SHP77 treated with DMSO at 0.1 percent for 48 hours (cell line): ENCODE results near the gene TRMU.
A peak's percentile ranks its signal among the peaks of the same experiment; 100 is the strongest.

Experiments used
- DNase-seq: peaks from one replicate; lab custom pipeline; 2025; lab: John Stamatoyannopoulos, UW

TRMU gene

DNA sequence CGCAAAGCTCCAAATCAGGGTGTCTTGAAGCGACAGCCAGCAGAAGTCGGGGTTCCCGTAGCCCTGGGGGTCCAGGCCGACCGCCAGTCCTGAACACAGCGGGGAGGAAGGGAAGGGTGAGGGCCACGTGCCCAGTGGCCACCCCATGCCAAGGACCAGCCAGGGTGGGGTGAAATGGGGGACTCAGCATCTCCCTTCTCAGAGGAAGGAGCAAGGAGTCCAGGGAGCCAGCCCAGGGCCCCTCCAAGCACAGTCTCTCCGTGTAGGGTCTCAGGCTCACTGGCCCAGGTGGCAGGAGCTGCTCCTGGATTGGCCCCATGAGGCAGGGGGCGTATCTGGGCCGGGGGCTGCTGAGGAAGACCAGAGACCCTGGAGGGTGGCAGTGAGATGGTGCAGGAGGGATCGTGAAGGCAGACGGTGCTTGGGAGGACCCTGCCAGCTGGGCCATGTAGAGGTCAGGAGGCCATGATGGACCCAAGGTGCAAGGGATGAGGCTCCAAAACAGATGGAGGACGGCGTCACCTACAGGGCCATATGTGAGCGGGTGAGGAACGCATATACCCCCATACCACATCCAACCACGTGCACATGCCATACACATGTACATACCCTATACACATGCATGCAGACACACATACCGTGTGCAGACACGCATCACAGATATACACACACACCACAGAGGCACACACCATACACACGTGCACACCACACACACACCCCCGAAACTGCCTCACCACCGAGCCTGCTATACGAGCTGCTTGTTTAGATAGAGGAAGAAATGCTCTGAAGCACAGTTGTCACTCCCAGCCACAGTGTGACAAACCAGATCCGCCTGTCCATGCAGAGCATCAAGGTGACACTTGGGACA is 34.4 kb downstream of the TRMU start:
- DNase-seq = no peak

DNA sequence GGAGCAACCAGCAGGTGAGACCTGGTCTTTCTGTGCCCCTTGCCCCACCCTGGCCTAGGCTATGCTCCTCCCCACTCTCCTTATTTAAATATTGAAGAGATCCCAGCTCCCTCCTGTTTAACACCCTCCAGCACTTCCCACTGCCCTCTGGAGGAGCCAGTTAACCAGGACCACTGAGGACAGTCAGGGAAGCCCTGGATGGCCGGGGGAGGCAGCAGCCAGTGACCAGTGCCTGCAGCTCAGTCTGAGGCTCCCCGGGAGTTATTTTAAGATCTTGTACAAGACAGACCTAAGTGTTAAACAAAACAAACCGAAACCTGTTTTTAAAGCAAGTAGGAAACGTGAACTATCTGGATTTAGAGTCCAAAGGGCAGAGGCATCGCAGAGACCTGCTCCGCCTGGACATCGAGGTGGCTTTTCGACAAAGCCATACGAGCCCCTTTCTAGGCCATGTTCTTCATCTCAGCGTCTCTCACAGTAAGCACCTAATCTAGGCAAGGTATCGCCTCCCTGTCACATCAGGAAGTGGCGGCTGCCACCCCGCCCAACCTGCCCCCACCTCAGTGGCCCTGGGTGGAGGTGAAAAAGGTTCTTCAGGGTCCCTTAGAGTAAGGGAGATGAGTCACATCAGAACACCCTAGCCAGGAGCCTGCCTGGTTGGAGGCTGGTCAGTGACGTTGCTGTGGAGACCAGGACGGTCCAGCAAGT is 35.2 kb downstream of the TRMU start:
- DNase-seq = no peak

DNA sequence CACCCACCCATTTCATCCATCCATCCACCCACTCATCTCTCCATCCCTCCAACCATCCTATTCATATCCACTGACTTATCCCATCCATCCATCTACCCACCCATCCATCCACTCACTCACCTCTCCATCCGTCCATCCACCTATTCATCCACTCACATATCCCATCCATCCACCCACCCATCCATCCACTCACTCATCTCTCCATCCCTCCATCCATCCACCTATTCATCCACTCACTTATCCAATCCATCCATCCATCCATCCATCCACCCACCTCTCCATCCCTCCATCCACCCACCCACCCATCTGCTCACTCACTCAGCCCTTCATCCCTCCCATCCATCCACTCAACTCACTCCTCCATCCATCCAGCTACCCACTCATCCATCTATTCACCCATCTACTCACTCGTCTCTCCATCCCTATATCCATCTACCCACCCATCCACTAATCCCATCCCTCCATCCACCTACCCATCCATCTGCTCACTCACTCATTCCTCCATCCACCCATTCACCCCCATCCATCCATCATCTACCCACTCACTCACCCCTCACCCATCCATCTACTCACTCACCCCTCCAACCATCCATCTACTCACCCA is 36.2 kb downstream of the TRMU start:
- DNase-seq = no peak

DNA sequence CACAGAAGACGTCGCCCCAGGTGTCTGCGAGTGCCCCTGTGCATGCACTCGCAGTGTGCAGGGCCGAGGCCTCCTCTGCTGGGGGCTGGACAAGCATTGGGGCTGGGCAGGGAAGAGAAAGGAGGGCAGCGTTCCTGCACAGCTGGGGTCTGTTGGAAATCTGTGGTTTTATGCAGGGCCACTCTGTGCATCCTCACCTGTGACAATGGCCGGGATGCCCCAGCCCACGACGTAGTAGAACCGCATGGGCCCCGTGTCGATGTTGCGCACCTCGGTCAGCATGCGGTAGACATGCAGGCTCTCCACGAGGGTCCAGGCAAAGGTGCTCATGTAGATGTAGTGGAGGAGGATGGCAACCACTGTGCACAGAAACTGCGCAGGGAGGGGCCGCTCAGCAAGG is 37.2 kb downstream of the TRMU start:
- DNase-seq = no peak

DNA sequence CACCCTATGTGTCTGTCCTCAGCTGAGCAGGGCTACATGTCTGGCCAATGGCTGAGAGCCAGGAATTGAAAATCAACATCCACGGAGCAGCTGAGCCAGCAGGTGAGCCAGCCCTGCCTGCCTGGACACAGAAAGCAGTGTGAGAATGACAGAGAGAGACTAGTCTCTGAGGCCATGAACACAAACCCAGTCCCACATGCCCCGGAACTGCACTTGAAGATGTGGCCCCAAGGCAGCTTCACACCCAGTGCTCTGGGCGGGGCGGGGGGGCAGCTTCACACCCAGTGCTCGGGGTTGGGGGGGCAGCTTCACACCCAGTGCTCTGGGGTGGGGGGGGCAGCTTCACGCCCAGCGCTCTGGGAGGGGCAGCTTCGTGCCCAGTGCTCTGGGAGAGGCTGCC is 37.6 kb downstream of the TRMU start:
- DNase-seq = peak; percentile 69

DNA sequence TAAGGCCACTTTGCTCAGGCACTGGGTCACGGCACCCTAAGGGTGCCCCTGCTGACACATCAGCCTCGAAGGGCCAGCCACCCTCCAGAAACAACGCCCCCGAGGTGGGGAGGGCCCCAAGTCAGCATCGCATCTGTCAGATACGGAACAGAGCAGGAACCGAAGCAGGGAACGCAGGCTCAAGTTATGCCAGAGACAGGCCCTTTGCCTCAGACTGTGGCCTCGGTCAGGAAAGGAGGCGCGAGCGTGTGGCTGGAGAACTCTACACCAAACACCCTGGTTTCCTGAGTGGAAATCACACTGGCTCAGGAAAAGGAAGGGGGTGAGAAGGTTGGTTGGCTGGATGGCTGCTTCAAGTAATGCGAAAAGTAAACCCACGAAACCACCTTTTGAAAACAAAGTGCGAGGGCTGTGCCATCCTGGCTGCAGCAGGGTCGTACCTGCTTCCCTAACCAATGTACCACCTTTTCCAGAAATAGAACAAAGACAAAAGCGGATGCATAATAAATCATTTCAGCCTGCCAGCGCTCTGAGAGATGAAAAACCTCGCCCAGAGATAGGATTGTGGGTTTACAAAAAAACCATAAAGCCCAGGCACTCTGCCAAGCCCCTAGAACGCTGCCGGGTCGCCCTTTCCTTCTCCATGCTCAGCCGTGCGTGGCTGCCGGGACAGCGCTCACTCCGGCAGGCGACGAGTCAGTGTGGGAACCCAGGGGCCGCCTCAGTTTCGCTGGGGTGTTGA is 38.6 kb downstream of the TRMU start:
- DNase-seq = peak; percentile 30

DNA sequence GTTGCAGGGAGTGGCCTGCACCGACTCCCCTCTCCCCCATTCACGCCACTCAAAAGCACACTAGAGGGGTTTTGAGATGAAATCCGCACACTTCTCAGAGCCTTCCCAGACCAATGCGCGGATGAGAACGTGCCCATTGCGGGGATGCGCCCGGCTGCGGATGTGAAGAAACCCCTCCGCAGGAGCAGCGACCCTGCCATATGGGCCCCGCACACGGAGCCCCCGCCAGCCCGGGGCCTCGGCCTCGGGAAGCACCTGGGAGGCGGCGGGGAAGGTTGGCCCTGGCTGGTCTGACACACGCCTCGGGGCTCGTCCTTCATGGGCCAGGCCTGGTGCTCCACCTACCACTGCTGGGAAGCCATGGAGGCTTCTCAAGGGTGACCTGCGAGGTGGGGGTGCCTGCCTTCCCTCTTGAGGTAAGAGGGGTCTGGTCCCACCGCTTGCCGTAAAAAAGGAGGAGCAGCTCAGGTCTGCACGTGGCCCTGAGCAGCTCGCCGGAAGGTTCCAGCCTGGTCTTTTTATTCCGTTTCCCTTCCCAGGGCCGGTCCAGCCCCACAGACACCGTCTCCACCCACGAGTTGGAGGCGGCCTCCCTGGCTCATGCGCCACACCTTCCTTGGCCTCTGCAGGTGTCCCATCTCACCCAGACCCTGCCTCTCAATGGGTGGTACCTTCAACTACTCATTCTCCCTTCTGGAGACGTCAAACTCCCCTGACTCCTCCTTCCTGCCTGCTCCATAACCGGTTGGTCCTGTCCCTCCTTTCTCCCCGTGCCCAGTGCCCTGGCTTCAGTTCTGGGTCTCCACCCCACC is 39.4 kb downstream of the TRMU start:
- no peak for DNase-seq

DNA sequence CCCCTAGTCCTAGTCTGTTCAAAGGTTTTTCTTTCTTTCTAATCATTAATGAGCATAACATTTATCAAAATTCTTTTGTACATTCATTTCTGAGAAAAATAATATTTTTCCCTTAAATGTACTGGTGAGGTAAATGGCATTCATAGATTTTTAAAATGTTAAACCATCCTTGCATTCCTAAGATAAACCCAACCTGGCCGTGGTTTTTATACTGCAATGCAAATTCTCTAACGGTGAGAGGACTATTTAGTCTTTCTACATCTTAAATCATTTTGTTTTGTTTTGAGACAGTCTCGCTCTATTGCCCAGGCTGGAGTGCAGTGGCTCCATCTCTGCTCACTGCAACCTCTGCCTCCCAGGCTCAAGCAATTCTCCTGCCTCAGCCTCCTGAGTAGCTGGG is 40.6 kb downstream of the TRMU start:
- DNase-seq = no peak

DNA sequence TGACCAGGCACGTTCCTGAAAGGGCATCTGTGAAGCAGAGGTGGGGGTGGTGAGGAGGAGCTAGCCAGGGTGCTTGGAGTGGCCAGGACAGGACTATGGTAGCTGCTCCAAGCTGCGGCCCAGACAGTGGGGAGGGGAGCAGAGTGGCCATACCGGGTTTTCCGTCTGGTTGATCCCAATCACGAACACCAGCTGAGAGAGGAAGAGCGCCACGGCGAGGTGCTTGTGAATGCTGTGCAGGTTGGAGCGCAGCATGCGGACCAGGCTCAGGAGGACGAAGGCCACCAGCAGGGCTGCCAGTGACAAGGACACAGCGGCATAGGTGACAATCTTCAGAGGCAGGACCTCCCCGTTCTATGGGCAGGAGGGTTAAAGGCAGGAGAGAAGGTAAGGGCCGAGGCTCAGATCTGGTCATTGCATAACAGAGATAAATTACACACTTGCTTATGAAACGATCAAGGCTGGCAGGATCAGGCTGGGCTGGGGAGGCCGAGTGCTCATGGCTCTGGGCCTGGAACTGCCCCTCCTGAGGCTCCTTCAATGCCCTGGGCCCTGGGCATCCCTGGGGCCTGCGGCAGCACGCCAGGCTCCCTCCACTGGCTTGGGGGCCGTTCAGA is 41.5 kb downstream of the TRMU start:
- DNase-seq = no peak

DNA sequence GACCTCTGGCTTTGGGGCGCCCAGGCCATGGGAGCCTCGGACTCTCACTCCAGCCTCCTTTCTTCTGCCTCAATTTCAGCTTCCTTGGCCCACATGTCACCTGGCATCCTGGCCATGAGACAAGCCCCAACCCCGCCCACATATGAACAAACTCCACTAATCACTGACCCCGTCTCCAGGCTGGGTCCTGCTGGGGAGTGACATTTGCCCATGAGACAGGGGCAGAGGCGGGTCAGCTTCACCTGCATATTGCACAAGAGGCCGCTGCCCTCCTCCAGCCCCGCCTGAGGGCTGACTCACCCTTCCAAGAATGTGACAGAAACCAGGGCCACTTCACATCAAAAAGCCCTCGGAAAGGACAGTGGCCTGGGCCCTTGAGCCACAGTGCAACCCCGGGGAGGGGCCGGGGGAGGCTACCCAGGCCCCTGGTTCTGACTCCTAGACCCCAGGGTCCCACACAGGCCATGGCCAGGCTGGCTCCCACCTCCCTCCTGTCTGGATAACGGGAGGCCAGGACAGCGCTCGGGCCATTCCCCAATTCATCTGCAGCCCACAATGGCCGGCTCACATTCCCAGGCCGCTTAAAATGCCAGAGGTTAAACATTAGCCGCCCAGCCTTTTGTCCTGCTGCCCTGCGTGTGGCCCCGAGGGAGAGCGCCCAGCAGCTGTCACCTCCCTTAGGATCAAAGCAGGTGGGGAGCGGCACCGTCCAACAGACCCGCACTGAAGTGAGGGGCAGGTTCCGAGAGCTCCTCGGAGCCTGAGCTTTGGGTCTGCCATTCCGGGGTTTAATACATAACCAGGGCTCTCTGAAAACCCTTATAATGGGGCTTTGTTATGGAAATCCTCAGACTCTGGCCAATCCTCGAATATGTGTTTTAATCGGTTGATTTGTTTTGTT is 42.3 kb downstream of the TRMU start:
- DNase-seq = no peak

DNA sequence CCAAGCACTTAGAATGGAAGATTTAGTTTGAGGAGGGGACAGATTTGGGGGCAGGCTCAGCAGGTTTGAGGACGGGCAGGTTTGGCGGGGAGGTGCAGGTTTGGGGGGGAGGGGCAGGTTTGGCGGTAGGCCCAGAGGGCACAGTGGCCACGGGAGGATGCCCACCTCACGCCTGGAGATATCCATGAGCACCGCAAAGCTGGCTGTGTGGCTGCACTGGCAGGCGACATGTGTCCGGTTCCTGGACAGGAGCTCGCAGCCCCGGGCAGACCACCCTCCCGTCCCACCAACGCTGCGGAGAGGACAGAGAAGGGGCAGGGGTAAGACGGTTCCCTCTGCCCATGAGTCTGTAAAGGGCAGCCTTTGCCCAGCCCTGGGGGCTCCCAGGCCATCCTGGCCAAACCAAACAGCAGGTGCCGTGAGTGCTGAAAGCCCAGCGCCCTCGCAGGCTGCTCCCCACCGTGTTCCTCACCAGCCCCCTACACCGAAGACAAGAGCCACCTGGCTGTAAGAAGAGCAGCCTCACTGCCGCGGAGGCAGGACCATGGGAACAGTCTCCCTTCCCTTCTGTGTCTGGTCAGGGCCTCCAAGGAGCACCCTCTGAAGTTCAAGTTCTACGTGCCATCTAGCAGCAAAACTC is 43.0 kb downstream of the TRMU start:
- no peak for DNase-seq

DNA sequence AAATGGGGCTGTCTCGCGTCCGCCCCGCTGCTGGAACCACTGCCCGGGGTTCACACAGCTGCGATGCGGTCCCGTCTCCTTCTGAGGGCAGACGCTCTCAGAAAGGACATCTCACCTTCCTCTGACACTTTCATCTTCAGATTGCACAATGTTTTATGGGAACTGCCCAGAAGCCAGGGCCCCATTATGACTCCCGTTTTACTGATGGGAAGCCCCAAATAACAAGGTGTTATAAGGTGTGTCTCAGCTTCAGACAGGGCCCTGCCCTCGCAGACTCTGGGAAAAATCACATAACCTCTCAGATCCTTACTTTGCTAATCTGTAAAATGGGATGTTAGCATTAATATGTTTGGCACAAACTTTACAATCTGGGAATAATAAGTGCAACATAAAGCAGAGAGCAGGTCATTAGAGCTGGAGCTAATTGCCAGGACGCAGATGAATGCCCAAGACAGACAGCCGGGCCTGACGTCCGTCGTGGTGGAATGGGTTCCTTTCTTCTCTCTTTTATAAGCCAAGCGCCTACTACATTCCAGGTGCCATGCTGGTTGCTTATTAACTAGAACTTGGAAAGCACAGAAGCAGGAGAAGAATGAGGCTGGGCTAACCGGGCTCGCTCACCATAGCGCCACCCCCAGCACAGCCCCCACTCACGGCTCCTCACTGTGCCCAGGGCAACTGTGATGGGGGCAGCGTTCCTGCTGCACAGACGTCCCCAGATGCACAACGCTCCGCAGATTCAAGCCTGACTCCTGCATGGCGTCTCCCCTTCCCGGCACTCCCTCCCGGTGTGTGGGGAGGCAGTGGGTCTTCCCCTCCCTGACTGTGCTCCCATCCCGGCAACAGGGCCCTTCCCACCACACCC is 43.8 kb downstream of the TRMU start:
- no peak for DNase-seq

DNA sequence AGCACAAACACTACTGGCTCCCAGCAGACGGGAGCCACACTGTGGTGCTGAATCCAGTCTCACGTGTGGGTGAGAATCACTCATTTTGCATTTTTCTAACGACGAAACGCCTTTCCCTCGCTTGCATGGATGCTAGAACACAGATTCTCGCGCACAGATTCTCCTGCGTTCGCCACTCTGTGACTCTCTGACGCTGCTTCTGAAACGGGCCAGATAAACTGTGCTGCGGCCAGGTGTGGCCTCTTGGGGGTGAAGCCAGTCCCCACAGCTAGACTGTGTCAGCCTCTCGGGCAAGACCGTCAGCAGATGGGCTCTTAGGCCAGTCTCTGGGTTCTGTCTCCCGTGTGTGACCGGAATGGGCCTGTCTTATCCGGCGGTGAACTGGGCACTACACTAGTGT is 44.6 kb downstream of the TRMU start:
- DNase-seq = no peak

DNA sequence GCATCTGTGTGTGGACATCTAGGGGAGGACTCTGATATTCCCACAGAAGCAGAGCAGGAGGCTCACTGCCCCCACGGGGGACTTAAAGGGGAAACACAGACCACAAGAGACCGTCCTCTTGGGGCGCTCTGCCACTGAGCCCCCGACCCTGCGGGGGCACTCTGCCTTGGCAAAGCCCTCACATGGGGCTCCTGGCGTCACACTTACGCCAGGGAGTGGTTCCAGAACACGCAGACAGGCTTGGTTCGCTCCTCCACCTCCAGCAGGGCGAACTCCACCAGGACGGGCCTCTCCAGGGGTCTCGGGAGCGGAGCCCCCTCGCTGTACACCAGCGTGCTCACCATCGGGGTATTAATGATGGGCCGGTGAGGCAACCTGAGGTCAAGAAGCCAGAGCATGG is 45.1 kb downstream of the TRMU start:
- no peak for DNase-seq

DNA sequence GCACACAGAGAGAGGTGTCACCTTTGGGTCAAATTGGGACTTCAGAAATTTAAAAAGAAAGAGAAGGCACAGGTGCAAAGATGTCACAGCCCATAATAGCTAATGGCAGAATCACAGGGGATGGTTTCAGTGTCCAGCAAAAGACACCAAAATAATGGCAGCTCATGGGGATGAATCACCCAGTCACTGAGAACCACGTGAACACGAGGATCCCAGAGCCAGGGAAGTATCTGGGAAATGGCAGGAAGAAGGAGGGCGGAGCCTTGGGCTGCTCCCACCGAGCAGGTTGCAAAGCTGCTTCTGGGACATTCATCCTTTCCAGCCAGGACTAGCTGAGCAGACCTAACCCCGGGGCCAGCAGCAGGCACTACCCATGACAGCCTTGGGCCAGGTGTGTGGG is 45.6 kb downstream of the TRMU start:
- no peak for DNase-seq

DNA sequence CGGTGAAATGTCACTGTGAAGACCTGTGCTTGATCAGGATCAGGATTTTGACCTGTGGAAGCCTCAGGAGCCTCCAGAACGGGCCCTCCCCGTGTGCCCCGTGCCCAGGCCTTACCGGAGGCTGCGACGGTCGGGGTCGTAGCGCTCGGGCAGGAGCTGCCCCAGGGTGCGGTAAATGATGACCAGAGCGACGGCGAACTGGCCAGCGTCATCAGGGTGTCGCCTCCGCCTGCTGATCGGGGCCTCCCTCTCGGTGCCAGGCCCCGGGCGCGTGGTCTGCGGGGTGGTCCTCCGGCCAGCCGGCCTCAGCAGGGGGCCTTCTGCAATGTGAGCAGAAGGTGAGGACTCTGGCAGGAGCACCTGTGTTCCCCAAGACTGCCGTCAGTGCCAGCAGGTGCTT is 46.2 kb downstream of the TRMU start:
- DNase-seq = no peak

DNA sequence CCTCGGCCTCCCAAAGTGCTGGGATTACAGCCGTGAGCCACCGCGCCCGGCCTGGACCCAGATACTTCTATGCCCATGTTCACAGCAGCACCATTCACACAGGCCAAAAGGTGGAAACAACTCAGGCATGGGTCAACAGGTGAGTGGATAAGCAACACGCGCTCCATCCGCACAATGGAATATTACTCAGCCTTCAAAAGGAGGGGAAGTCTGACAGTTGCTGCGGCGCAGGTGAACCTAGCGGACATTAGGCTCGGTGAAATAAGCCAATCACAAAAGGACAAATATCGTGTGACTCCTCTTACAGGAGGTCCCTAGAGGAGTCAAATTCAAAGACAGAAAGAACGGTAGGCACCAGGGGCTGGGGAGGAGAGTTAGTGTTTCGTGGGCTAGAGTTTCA is 47.0 kb downstream of the TRMU start:
- DNase-seq = no peak

DNA sequence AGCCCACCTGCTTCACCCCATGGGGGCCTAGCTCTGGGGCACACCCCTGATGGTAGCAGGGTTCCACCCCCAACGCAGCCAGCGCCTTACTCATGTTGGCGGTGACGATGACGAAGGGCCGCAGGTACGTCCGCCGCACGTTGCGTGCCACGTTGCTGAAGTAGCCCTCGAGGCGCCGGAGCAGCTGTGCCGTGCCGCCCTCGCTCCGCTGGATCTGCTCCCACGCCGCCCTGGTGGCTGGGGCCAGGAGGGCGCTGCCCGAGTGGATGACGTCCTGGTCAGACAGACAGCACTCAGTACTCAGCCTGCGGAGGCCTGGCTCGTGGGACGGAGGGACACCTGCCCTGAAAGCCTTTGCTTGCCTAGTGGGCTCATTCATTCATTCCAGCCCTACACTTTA is 50.8 kb downstream of the TRMU start:
- DNase-seq = no peak

DNA sequence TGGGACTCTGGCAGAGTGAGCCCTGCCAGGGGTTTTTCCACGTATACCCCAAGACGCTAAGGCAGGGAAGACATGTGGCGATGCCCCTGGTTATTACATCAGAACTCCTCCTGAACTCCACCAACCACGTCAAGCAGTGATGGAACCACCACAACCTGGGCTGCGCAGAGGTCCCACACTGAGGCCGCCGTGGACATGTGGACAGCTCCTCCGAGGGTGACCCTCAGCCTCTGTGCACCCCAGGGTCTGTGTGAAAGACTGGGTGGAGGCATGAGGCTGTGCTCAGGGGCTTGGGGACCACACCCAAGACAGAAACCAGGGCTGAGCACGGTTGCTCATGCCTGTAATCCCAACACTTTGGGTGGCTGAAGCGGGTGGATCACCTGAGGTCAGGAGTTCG is 52.2 kb downstream of the TRMU start:
- no peak for DNase-seq
